Suprapubic skin (tissue), 4 donors: Measurements from ENCODE around the gene HMCES.

Experiments
- CTCF ChIP-seq, 2 donors: fragments of 200-600 bp in 1 of 2; fragments of 450-650 bp in 1 of 2; sonication (generic) in 1 of 2; IDR thresholded peaks; one replicate each; pipeline ENCODE4 v1.5.1; 2016 to 2019; ENCODE audit warnings: antibody characterized with exemption in 2 of 2, mild to moderate bottlenecking in 1 of 2, moderate library complexity in 1 of 2
- EP300 ChIP-seq: sonication (generic); formaldehyde crosslinking; IDR thresholded peaks from one replicate; pipeline ENCODE4 v1.6.1; 2017; ENCODE audit warnings: antibody characterized with exemption
- POLR2A ChIP-seq, 2 donors: fragments of 450-650 bp; IDR thresholded peaks; one replicate each; pipeline ENCODE4 v1.6.1; 2017; ENCODE audit warnings: antibody characterized with exemption in 2 of 2, mild to moderate bottlenecking in 2 of 2, moderate library complexity in 2 of 2
- POLR2AphosphoS5 ChIP-seq, 3 donors: sonication (generic); formaldehyde crosslinking; IDR thresholded peaks; one replicate each; pipeline ENCODE4 v1.6.1; 2017; ENCODE audit warnings: antibody characterized with exemption in 3 of 3

- TF ChIP-seq CTCF (IDR thresholded peaks at IDR 0.05) (no peak), POLR2AphosphoS5 (IDR thresholded peaks at IDR 0.05) (no peak), POLR2A (IDR thresholded peaks at IDR 0.05) (no peak), EP300 (no peak)
These were observed 15.3 kb upstream of the HMCES start for GRCh38 chr3:129263161-129263910.
